Adrenal gland (tissue), 12 donors: Measurements from ENCODE around the gene AIF1. TPM values are rescaled to one million over a fixed set of nuclear protein-coding genes. Genes with fewer than 3 reads are reported as not detected.

Experiments used
- DNase-seq, 7 donors: peaks; one replicate each; pipeline ENCODE4 v3.0.0-alpha.2; 2019 to 2020
- H3K27ac ChIP-seq, 5 donors: fragments of 200-600 bp; sonication (generic) in 4 of 5; 1 replicate in 3 of 5; 2 replicates in 2 of 5; pipeline versions ENCODE4 v1.5.1 to v1.8.0; 2016 to 2020; ENCODE audit warnings: mild to moderate bottlenecking in 1 of 5
- H3K27me3 ChIP-seq: fragments of 200-600 bp; 2 replicates; pipeline ENCODE4 v1.8.0; 2021
- H3K36me3 ChIP-seq, 2 donors: fragments of 200-600 bp; replicated peaks in 1 of 2; 1 replicate in 1 of 2; 2 replicates in 1 of 2; pipeline versions ENCODE4 v1.5.1 to v1.8.0; 2018 to 2022
- H3K4me1 ChIP-seq, 2 donors: fragments of 200-600 bp; replicated peaks in 1 of 2; 1 replicate in 1 of 2; 2 replicates in 1 of 2; pipeline versions ENCODE4 v1.5.1 to v1.8.0; 2018 to 2021
- H3K4me3 ChIP-seq, 4 donors: fragments of 200-600 bp; sonication (generic) in 3 of 4; one replicate each; pipeline ENCODE4 v1.5.1; 2016 to 2018
- H3K9me3 ChIP-seq, 3 donors: fragments of 200-600 bp; sonication (generic) in 1 of 3; replicated peaks in 1 of 3; 1 replicate in 2 of 3; 2 replicates in 1 of 3; pipeline versions ENCODE4 v1.5.1 to v1.8.0; 2016 to 2021
- POLR2A ChIP-seq, 2 donors: fragments of 450-650 bp; IDR thresholded peaks; one replicate each; pipeline ENCODE4 v1.6.1; 2017; ENCODE audit warnings: antibody characterized with exemption in 2 of 2, mild to moderate bottlenecking in 2 of 2, moderate library complexity in 1 of 2
- WGBS, 4 donors: extraction: QIAGEN DNeasy Blood & Tissue Kit in 2 of 4; methylation state at CpG; one replicate each; pipeline versions ENCODE4 v1.1.5 to v1.1.7; 2013 to 2017; 5-methylcytosine and 5-hydroxymethylcytosine counted together
- intact Hi-C, 2 donors: fragments of 100-400 bp; cut with DNase I; formaldehyde crosslinking; loops; one replicate each; pipeline versions ENCODE4 v1.14.1 to v1.15.0; 2022 to 2023
- polyA plus RNA-seq, 3 donors: library from polyadenylated mRNA; stranded (reverse); fragments of 200-250 nt in 2 of 3; fragments of 350-450 nt in 1 of 3; fragmentation: Illumina TruSeq in 1 of 3; extraction: RNeasy Lipid Tissue Mini Kit (QIAGEN cat#74804) in 1 of 3; gene quantifications; one replicate each; pipeline ENCODE4 v1.2.3, GENCODE V29; 2013 to 2014
- total RNA-seq, 9 donors: library from RNA; depleted of rRNA in 4 of 9; stranded (reverse); fragments of >200 nt in 4 of 9; fragments of 120-200 nt in 1 of 9; fragmentation: NEBNext Ultra II Directional in 1 of 9; extraction: Animal tissue kit (Norgen Biotek cat#: 25700) in 1 of 9; gene quantifications; one replicate each; pipeline versions ENCODE4 v1.1.0 to v1.2.4, GENCODE V29; 2013 to 2023
- TF ChIP-seq, protein P1 (sequence below), 6 experiments: fragments of 450-650 bp in 4 of 6; fragments of 200-600 bp in 2 of 6; sonication (generic) in 1 of 6; IDR thresholded peaks; 1 replicate in 5 of 6; 2 replicates in 1 of 6; pipeline versions ENCODE4 v1.5.1 to v1.8.0; 2016 to 2021; ENCODE audit warnings: antibody characterized with exemption in 6 of 6, mild to moderate bottlenecking in 2 of 6, moderate library complexity in 1 of 6
- donor health status: healthy with polysubstance abuse.
- donor health status: Bipolar disorder and iron deficiency.
- donor health status: DM: yes; HTN: yes; CAD: no.
- donor health status: DM: no; HTN: no; CAD: no.
- donor health status: DM: no; HTN: no; CAD: no.
- donor health status: DM: yes; HTN: yes; CAD: no.

The AIF1 gene
- total and polyA plus RNA-seq, 12 donors: 15.3 to 104 (median 66.3) TPM

DNA sequence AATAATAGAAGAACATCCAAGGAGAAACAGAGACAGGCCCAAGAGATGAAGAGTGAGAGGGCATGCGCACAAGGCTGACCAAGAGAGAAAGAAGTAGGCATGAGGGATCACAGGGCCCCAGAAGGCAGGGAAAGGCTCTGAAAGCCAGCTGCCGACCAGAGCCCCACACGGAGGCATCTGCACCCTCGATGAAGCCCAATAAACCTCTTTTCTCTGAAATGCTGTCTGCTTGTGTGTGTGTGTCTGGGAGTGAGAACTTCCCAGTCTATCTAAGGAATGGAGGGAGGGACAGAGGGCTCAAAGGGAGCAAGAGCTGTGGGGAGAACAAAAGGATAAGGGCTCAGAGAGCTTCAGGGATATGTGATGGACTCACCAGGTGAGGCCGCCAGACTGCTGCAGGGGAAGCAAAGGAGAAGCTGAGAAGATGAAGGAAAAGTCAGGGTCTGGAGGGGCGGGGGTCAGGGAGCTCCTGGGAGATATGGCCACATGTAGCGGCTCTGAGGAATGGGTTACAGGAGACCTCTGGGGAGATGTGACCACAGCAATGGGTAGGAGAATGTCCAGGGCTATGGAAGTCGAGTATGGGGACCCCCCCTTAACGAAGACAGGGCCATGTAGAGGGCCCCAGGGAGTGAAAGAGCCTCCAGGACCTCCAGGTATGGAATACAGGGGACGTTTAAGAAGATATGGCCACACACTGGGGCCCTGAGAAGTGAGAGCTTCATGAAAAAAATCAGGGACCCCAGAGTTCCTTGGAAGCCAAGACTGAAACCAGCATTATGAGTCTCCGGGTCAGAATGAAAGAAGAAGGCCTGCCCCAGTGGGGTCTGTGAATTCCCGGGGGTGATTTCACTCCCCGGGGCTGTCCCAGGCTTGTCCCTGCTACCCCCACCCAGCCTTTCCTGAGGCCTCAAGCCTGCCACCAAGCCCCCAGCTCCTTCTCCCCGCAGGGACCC is 40.6 kb upstream of the AIF1 start:
- Histone ChIP-seq H3K4me1 (no peaks in the 10 kb centered on the region), H3K4me3 (no peak overlapping the region), H3K27ac (peak overlapping the region in 1 of 5 donors; percentile 65), H3K36me3 (no peaks in the 10 kb centered on the region), H3K9me3 (no peaks in the 10 kb centered on the region), H3K27me3 (no peaks in the 10 kb centered on the region)
- WGBS, 4 donors: 69 to 83% (median 76%) methylated on average over 13 to 14 of the region's 14 CpGs
- TF ChIP-seq, protein P1, sequence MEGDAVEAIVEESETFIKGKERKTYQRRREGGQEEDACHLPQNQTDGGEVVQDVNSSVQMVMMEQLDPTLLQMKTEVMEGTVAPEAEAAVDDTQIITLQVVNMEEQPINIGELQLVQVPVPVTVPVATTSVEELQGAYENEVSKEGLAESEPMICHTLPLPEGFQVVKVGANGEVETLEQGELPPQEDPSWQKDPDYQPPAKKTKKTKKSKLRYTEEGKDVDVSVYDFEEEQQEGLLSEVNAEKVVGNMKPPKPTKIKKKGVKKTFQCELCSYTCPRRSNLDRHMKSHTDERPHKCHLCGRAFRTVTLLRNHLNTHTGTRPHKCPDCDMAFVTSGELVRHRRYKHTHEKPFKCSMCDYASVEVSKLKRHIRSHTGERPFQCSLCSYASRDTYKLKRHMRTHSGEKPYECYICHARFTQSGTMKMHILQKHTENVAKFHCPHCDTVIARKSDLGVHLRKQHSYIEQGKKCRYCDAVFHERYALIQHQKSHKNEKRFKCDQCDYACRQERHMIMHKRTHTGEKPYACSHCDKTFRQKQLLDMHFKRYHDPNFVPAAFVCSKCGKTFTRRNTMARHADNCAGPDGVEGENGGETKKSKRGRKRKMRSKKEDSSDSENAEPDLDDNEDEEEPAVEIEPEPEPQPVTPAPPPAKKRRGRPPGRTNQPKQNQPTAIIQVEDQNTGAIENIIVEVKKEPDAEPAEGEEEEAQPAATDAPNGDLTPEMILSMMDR (IDR thresholded peaks at IDR 0.05): no peak
- TF ChIP-seq POLR2A (IDR thresholded peaks at IDR 0.05): no peak
- intact Hi-C loops: no loop called here
- no peak for DNase-seq

DNA sequence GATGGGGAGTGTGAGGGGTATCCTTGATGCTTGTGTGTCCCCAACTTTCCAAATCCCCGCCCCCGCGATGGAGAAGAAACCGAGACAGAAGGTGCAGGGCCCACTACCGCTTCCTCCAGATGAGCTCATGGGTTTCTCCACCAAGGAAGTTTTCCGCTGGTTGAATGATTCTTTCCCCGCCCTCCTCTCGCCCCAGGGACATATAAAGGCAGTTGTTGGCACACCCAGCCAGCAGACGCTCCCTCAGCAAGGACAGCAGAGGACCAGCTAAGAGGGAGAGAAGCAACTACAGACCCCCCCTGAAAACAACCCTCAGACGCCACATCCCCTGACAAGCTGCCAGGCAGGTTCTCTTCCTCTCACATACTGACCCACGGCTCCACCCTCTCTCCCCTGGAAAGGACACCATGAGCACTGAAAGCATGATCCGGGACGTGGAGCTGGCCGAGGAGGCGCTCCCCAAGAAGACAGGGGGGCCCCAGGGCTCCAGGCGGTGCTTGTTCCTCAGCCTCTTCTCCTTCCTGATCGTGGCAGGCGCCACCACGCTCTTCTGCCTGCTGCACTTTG is 39.6 kb upstream of the AIF1 start, which contains the start of gene TNF:
TSS of gene TNF (plus strand) at position 231 of the 567 bp plus-strand sequence. CDS start at position 408, 177 bp downstream.
- Histone ChIP-seq H3K9me3 (no peaks in the 10 kb centered on the region), H3K36me3 (no peaks in the 10 kb centered on the region), H3K4me3 (peak within 1 kb of the TSS in 1 of 4 donors; percentile 47), H3K27ac (peak within 1 kb of the TSS in 1 of 5 donors; percentile 65), H3K27me3 (no peaks in the 10 kb centered on the region), H3K4me1 (peaks cover 0 to under 1% of the 10 kb centered on the region in 2 donors)
- TF ChIP-seq POLR2A (IDR thresholded peaks at IDR 0.05): peak; percentile 33 to 48
- TF ChIP-seq, protein P1 (IDR thresholded peaks at IDR 0.05): no peak
- peak in 4 of 7 donors; percentile 38 to 70 (median 52) for DNase-seq
- intact Hi-C loops: no loop called here
- WGBS, 4 donors: 58 to 73% (median 60%) methylated on average over 19 of the region's 19 CpGs

DNA sequence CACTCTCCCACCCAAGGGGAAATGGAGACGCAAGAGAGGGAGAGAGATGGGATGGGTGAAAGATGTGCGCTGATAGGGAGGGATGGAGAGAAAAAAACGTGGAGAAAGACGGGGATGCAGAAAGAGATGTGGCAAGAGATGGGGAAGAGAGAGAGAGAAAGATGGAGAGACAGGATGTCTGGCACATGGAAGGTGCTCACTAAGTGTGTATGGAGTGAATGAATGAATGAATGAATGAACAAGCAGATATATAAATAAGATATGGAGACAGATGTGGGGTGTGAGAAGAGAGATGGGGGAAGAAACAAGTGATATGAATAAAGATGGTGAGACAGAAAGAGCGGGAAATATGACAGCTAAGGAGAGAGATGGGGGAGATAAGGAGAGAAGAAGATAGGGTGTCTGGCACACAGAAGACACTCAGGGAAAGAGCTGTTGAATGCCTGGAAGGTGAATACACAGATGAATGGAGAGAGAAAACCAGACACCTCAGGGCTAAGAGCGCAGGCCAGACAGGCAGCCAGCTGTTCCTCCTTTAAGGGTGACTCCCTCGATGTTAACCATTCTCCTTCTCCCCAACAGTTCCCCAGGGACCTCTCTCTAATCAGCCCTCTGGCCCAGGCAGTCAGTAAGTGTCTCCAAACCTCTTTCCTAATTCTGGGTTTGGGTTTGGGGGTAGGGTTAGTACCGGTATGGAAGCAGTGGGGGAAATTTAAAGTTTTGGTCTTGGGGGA is 38.9 kb upstream of the AIF1 start:
- no peaks in the 10 kb centered on the region for H3K27me3 ChIP-seq
- intact Hi-C loops: no loop called here
- no peak for TF ChIP-seq POLR2A (IDR thresholded peaks at IDR 0.05)
- TF ChIP-seq, protein P1 (IDR thresholded peaks at IDR 0.05): no peak
- H3K9me3 ChIP-seq: no peaks in the 10 kb centered on the region
- peak overlapping the region in 1 of 5 donors; percentile 65 for H3K27ac ChIP-seq
- WGBS, 4 donors: 64 to 71% (median 68%) methylated on average over 8 of the region's 8 CpGs
- DNase-seq: no peak
- H3K36me3 ChIP-seq: no peaks in the 10 kb centered on the region
- peaks cover 0 to 4% of the 10 kb centered on the region in 2 donors for H3K4me1 ChIP-seq
- peak overlapping the region in 1 of 4 donors; percentile 47 for H3K4me3 ChIP-seq
